Measurements from ENCODE around the gene NEK6. TPM values are rescaled to one million over a fixed set of nuclear protein-coding genes. Genes with fewer than 3 reads are reported as not detected.
A peak's percentile ranks its signal among the peaks of the same experiment; 100 is the strongest.

Gene NEK6
- total and polyA plus RNA-seq, 9 of the 15 experiments (the other 6 are each of a cell fraction or from before 2014, with no cell fraction given) = 3.1 to 19.0 (median 8.4) TPM

GRCh38 chr9:124266139-124266825 lies 8.5 kb downstream of the NEK6 start:
- no peak overlapping the region for H3K27ac ChIP-seq (ENCODE audit: extremely low read depth, low read depth, low read length)
- ATAC-seq (no peak), DNase-seq (ENCODE audit: extremely low read depth in 1 of 4, low spot score in 3 of 4) (no peak), FAIRE-seq (no peak)
- peaks cover 15% of the 10 kb centered on the region for H4K20me1 ChIP-seq (replicated peaks; ENCODE audit: control insufficient read depth, insufficient read depth, low read length)
- in situ Hi-C loops (cut with MboI) (no loop called here), intact Hi-C loops (cut with micrococcal nuclease) (no loop called here)
- H3K4me2 ChIP-seq (ENCODE audit: insufficient read depth, low read length) = no peak overlapping the region
- CTCF ChIA-PET (ENCODE audit: low intra/inter-chr PET ratio) = no interaction called here
- H2AFZ ChIP-seq (ENCODE audit: low read depth, low read length) = no peak overlapping the region
- POLR2A ChIA-PET = interaction anchor here (0.5 kb wide), 1 partner anchor 41 kb away, joined by 4 read pairs; no protein-coding TSS in a partner anchor
- no peaks in the 10 kb centered on the region for H3K36me3 ChIP-seq (ENCODE audit: control insufficient read depth, insufficient read depth, low read length)
- TF ChIP-seq SNRNP70 (optimal IDR thresholded peaks at IDR 0.05; ENCODE audit: low read depth, low read length) (no peak), RBM25 (IDR thresholded peaks at IDR 0.05; ENCODE audit: low read depth, low read length, severe bottlenecking) (peak; percentile 18)
- peaks cover 7 to 9% of the 10 kb centered on the region in 2 experiments; a peak in 3 of 5 replicates for H3K4me1 ChIP-seq (replicated peaks in 1 of 2; ENCODE audit: control insufficient read depth in 2 of 2, insufficient read depth in 2 of 2, low read length in 2 of 2)
- WGBS (ENCODE audit: insufficient coverage, low coverage, missing lambda C conversion rate) = 47% methylated on average over 12 of the region's 13 CpGs
- no peaks in the 10 kb centered on the region for H3K9me3 ChIP-seq (replicated peaks; ENCODE audit: control insufficient read depth, insufficient read depth, low read depth, low read length)
- H3K79me2 ChIP-seq (ENCODE audit: control insufficient read depth, insufficient read depth, low read length) = peaks cover 6% of the 10 kb centered on the region; the same call in 2 of the 3 replicates
- H3K4me3 ChIP-seq = no peak overlapping the region
- BruUV-seq (replicated peaks) = no TSS peak
- H3K27me3 ChIP-seq (ENCODE audit: control insufficient read depth in 2 of 2, insufficient read depth in 2 of 2, low read length in 2 of 2) = no peaks in the 10 kb centered on the region
- no peaks in the 10 kb centered on the region for H3K9me1 ChIP-seq (ENCODE audit: control insufficient read depth, insufficient read depth, low read length)
- peak overlapping the region in 1 of 2 experiments; percentile 27; a peak in 1 of 4 replicates for H3K9ac ChIP-seq (ENCODE audit: insufficient read depth in 1 of 2, low read depth in 2 of 2, low read length in 2 of 2)

GRCh38 chr9:124266826-124267201 lies 9.1 kb downstream of the NEK6 start:
- H3K27ac ChIP-seq (ENCODE audit: extremely low read depth, low read depth, low read length) = no peak overlapping the region
- H3K79me2 ChIP-seq (ENCODE audit: control insufficient read depth, insufficient read depth, low read length) = 0 out of 3 replicates have a peak, but pooled peaks cover 2% of the 10 kb centered on the region
- H3K4me3 ChIP-seq = no peak overlapping the region
- no peaks in the 10 kb centered on the region for H3K27me3 ChIP-seq (ENCODE audit: control insufficient read depth in 2 of 2, insufficient read depth in 2 of 2, low read length in 2 of 2)
- CTCF ChIA-PET (ENCODE audit: low intra/inter-chr PET ratio) = no interaction called here
- H4K20me1 ChIP-seq (replicated peaks; ENCODE audit: control insufficient read depth, insufficient read depth, low read length) = peaks cover 15% of the 10 kb centered on the region
- ATAC-seq (no peak), FAIRE-seq (no peak), DNase-seq (ENCODE audit: extremely low read depth in 1 of 4, low spot score in 3 of 4) (no peak)
- POLR2A ChIA-PET = interaction anchor here (0.5 kb wide), 1 partner anchor 41 kb away, joined by 4 read pairs; no protein-coding TSS in a partner anchor
- BruUV-seq (replicated peaks) = no TSS peak
- WGBS (ENCODE audit: insufficient coverage, low coverage, missing lambda C conversion rate) = 16% methylated on average over 2 of the region's 2 CpGs
- no peak overlapping the region for H2AFZ ChIP-seq (ENCODE audit: low read depth, low read length)
- H3K4me2 ChIP-seq (ENCODE audit: insufficient read depth, low read length) = no peak overlapping the region
- no peak overlapping the region for H3K9ac ChIP-seq (ENCODE audit: insufficient read depth in 1 of 2, low read depth in 2 of 2, low read length in 2 of 2)
- no peaks in the 10 kb centered on the region for H3K36me3 ChIP-seq (ENCODE audit: control insufficient read depth, insufficient read depth, low read length)
- no peaks in the 10 kb centered on the region for H3K9me3 ChIP-seq (replicated peaks; ENCODE audit: control insufficient read depth, insufficient read depth, low read depth, low read length)
- peaks cover 2 to 13% of the 10 kb centered on the region in 2 experiments; a peak in 2 of 5 replicates for H3K4me1 ChIP-seq (replicated peaks in 1 of 2; ENCODE audit: control insufficient read depth in 2 of 2, insufficient read depth in 2 of 2, low read length in 2 of 2)
- intact Hi-C loops (cut with micrococcal nuclease) = no loop called here
- in situ Hi-C loops (cut with MboI) = no loop called here
- no peaks in the 10 kb centered on the region for H3K9me1 ChIP-seq (ENCODE audit: control insufficient read depth, insufficient read depth, low read length)
- no peak for TF ChIP-seq FIP1L1 (IDR thresholded peaks at IDR 0.05; ENCODE audit: low read depth, low read length, poor library complexity, severe bottlenecking)
- 0 out of 2 replicates have a peak, but pooled peaks have one; percentile 39 for TF ChIP-seq ZNF766 (CRISPR knock-in tag; conservative IDR thresholded peaks at IDR 0.05)

All from K562 (cell line).